ENCODE measurements around the gene TCN1. TPM values are rescaled to one million over a fixed set of nuclear protein-coding genes. Genes with fewer than 3 reads are reported as not detected.

Gene TCN1
- total RNA-seq, 4 donors from 2014 or later, result not detected

GRCh38 chr11:59878575-59878974 lies 12.3 kb upstream of the TCN1 start, which contains the start of gene OOSP3:
TSS of gene OOSP3 (plus strand) at chr11:59878782. CDS start at chr11:59878809, 27 bp downstream.
- Histone ChIP-seq H3K9me3 (no peaks in the 10 kb centered on the region), H3K27me3 (no peaks in the 10 kb centered on the region), H3K4me3 (no peak within 1 kb of the TSS), H3K4me1 (no peaks in the 10 kb centered on the region), H3K27ac (no peak within 1 kb of the TSS), H3K36me3 (no peaks in the 10 kb centered on the region)
- no peak for DNase-seq
- TF ChIP-seq POLR2A (IDR thresholded peaks at IDR 0.05), result no peak
- TF ChIP-seq CTCF (IDR thresholded peaks at IDR 0.05), result no peak

GRCh38 chr11:59877784-59878183 lies 11.5 kb upstream of the TCN1 start:
- no peaks in the 10 kb centered on the region for H3K36me3 ChIP-seq
- DNase-seq, result no peak
- H3K27me3 ChIP-seq, result no peaks in the 10 kb centered on the region
- H3K9me3 ChIP-seq, result no peaks in the 10 kb centered on the region
- TF ChIP-seq POLR2A (IDR thresholded peaks at IDR 0.05) (no peak), CTCF (IDR thresholded peaks at IDR 0.05) (no peak)
- no peaks in the 10 kb centered on the region for H3K4me1 ChIP-seq
- no peak overlapping the region for H3K27ac ChIP-seq
- no peak overlapping the region for H3K4me3 ChIP-seq

- Histone ChIP-seq H3K9me3 (no peaks in the 10 kb centered on the region), H3K27ac (no peak overlapping the region), H3K4me1 (no peaks in the 10 kb centered on the region), H3K4me3 (no peak overlapping the region), H3K27me3 (no peaks in the 10 kb centered on the region), H3K36me3 (no peaks in the 10 kb centered on the region)
- DNase-seq, result no peak
- no peak for TF ChIP-seq POLR2A (IDR thresholded peaks at IDR 0.05)
- no peak for TF ChIP-seq CTCF (IDR thresholded peaks at IDR 0.05)
Observed at GRCh38 chr11:59877325-59877724, 11.0 kb upstream of the TCN1 start.

- no peak for DNase-seq
- Histone ChIP-seq H3K4me3 (no peak overlapping the region), H3K36me3 (no peaks in the 10 kb centered on the region), H3K27ac (no peak overlapping the region), H3K9me3 (no peaks in the 10 kb centered on the region), H3K4me1 (no peaks in the 10 kb centered on the region), H3K27me3 (no peaks in the 10 kb centered on the region)
- TF ChIP-seq CTCF (IDR thresholded peaks at IDR 0.05), result no peak
- TF ChIP-seq POLR2A (IDR thresholded peaks at IDR 0.05), result no peak
Observed at GRCh38 chr11:59875856-59876519, 9.7 kb upstream of the TCN1 start.

DNA sequence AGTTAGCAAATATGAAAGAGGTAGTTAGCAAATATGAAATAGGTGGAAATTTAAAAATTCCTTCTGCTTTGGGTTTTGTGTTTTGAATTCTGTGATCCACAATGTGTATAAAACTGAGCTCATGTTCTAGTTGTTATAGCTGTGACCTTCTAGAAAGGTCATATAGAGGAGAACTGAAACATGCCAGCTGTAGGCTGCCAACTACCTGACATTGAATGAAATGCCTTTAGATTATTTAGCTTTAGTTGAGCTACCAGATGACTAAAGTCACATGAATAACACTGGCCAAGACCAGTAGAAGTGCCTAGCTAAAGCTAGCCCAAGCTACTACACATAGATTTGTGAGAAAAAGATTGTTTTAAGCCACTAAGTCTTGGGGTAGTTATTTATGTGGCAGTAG lies 5.8 kb upstream of the TCN1 start:
- Histone ChIP-seq H3K27me3 (no peaks in the 10 kb centered on the region), H3K4me3 (no peak overlapping the region), H3K27ac (no peak overlapping the region), H3K36me3 (no peaks in the 10 kb centered on the region), H3K4me1 (no peaks in the 10 kb centered on the region), H3K9me3 (peaks cover 0 to 5% (median 0%) of the 10 kb centered on the region in 4 donors)
- DNase-seq, result no peak
- TF ChIP-seq CTCF (IDR thresholded peaks at IDR 0.05), result no peak
- TF ChIP-seq POLR2A (IDR thresholded peaks at IDR 0.05), result no peak

Measured in Peyer's patch (tissue), 4 donors.